Activated T-cell treated with anti-CD3 and anti-CD28 coated beads, Interleukin-2, amount 50 U/mL, for 72 hours (primary cell): ENCODE data around the gene SLC39A6. TPM values are rescaled to one million over a fixed set of nuclear protein-coding genes. Genes with fewer than 3 reads are reported as not detected.
"Not testable (repeated sequence)": the region's sequence is repeated elsewhere in the genome, so short reads cannot be mapped to it uniquely, and the experiment has no call there.

ENCODE experiments used
- ATAC-seq, 2 donors: fragments of 150-1000 bp; cut with Tn5 transposase; replicated peaks in 1 of 2; 2 replicates each; pipeline ENCODE4 v1.10.0; 2021; ENCODE audit warnings: moderate library complexity in 2 of 2, mild to moderate bottlenecking in 1 of 2
- DNase-seq, 2 donors: peaks; one replicate each; pipeline ENCODE4 v3.0.0; 2021 to 2022; ENCODE audit warnings: mixed read lengths in 1 of 2
- H3K27ac Mint-ChIP-seq: one replicate; pipeline ENCODE4 v1.8.0; 2022; ENCODE audit warnings: mild to moderate bottlenecking, moderate library complexity, mixed read lengths
- H3K27me3 Mint-ChIP-seq: one replicate; pipeline ENCODE4 v1.8.0; 2022; ENCODE audit warnings: low read depth, mixed read lengths
- H3K36me3 Mint-ChIP-seq, 2 donors: one replicate each; pipeline ENCODE4 v1.8.0; 2022; ENCODE audit warnings: mixed read lengths in 2 of 2, mild to moderate bottlenecking in 1 of 2; ENCODE audit not compliant: insufficient read depth in 2 of 2
- H3K4me1 Mint-ChIP-seq: one replicate; pipeline ENCODE4 v1.8.0; 2022; ENCODE audit warnings: low read depth, mixed read lengths
- H3K4me3 Mint-ChIP-seq, 2 donors: one replicate each; pipeline ENCODE4 v1.8.0; 2022; ENCODE audit warnings: mild to moderate bottlenecking in 2 of 2, mixed read lengths in 2 of 2, moderate library complexity in 2 of 2
- H3K9me3 Mint-ChIP-seq, 2 donors: one replicate each; pipeline ENCODE4 v1.8.0; 2022; ENCODE audit warnings: mixed read lengths in 2 of 2
- total RNA-seq, 2 donors: library from RNA; stranded (reverse); gene quantifications; one replicate each; pipeline ENCODE4 v1.2.3, GENCODE V29; 2022

SLC39A6 gene
- total RNA-seq, 2 donors from 2014 or later, result 25.4 to 27.5 TPM

- DNase-seq (no peak), ATAC-seq (no peak)
- Mint-ChIP-seq H3K4me3 (peak overlapping the region; percentile 94), H3K27me3 (no peaks in the 10 kb centered on the region), H3K4me1 (peaks cover 59% of the 10 kb centered on the region), H3K36me3 (peaks cover 9 to 12% of the 10 kb centered on the region in 2 donors), H3K9me3 (no peaks in the 10 kb centered on the region), H3K27ac (peak overlapping the region; percentile 95)
These were observed 1.9 kb upstream of the SLC39A6 start for GRCh38 chr18:36130883-36131653.

DNA sequence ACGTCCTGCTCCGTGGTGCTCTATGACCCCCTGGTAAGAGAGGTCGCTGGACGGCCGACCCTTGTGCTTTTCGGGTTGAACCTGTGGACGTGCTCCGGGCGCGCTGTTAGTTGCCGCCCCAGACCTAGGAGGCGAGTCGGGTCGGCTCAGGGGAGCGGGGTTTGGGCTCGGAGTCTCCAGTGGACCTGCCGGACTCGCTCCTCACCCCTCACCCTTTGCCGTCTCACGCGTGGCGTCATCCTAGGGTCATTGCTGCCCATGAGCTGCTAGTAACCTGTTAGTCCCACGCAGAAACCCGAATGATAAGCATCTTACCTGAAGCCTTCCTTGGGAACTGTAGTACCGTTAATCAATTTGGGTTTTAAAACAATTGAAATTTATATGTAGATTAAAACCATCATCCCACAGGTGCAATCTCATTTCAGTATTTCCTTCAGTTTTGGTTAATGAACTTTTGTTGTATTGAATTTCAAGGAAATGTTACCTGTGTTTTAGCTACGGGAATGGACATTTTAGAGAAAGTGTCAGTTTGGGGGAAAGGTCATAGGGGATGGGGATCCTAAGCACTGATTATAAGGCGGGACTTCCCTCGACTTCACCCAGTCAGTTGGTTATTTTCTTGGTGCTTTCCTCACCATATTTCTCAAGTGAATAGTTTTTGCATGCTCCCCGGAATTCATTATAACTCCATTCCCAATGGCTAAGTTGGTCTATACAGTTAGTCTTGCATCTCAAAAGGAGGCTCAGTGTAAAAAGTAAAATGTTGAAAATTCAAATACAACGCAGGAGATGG lies 1.1 kb upstream of the SLC39A6 start:
- Mint-ChIP-seq H3K27me3 (no peaks in the 10 kb centered on the region), H3K4me1 (peaks cover 67% of the 10 kb centered on the region), H3K27ac (peak overlapping the region; percentile 95), H3K4me3 (peak overlapping the region; percentile 94), H3K36me3 (peaks cover 7 to 17% of the 10 kb centered on the region in 2 donors), H3K9me3 (no peaks in the 10 kb centered on the region)
- ATAC-seq, result peak; percentile 16 to 27
- no peak for DNase-seq

GRCh38 chr18:36128907-36129299 lies 237 bp downstream of the SLC39A6 start:
- no peaks in the 10 kb centered on the region for H3K9me3 Mint-ChIP-seq
- DNase-seq (no peak), ATAC-seq (peak in 1 of 2 donors; percentile 3)
- peaks cover 74% of the 10 kb centered on the region for H3K4me1 Mint-ChIP-seq
- no peak overlapping the region for H3K27ac Mint-ChIP-seq
- H3K36me3 Mint-ChIP-seq, result peaks cover 7 to 23% of the 10 kb centered on the region in 2 donors
- peak overlapping the region; percentile 94 for H3K4me3 Mint-ChIP-seq
- H3K27me3 Mint-ChIP-seq, result no peaks in the 10 kb centered on the region

DNA sequence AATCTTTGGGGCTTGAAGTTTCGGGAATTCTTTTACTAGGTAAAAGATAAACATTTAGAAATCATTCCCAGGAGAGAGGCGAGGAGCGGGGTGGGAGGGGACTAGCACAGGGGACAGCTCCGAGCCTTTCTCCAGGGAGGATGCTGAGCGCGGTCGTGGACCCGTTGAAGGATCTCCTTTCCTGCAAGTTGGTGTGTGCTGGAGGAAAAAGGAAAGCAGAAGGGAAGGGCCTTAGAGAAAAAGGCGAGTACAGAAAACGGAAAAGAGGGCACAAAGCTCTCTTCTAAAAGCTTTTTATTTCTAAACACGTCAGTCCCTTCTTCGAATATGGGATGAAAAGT lies 640 bp downstream of the SLC39A6 start:
- no peaks in the 10 kb centered on the region for H3K27me3 Mint-ChIP-seq
- DNase-seq (peak in 1 of 2 donors; percentile 18), ATAC-seq (no peak)
- H3K4me3 Mint-ChIP-seq, result peak overlapping the region; percentile 94
- peaks cover 7 to 25% of the 10 kb centered on the region in 2 donors for H3K36me3 Mint-ChIP-seq
- H3K27ac Mint-ChIP-seq, result peak overlapping the region; percentile 83
- peaks cover 72% of the 10 kb centered on the region for H3K4me1 Mint-ChIP-seq
- no peaks in the 10 kb centered on the region for H3K9me3 Mint-ChIP-seq

DNA sequence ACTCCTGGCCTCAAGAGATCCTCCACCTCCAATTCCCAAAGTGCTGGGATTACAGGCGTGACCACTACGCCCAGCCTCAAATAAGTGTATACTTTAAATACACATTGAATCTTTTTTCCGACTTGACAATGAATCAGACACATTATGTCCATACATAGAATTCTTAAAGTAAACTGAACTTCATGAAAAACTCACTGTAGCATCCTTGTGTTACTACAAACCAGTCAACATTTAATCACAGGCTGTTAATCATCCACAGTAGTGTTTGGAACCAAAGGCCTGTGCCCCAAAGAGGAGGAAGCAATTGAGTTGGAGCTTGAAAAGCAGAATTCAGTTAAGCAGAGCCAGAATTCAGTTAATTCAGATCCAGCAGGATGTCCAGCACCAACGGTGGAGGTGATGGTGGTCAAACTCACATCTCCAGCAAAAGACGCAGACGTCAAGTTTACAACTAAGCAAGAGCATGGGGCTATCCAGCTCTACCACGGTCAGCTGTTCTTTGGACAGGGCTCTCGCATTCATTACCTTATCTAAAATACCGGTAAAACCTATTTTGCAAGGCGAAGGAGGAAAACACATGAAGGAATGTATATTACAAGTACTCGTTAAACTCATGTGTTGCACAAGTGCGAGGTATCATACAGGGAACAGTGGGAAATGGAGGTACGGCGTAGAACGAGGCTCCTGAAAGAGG lies 1.2 kb downstream of the SLC39A6 start:
- Mint-ChIP-seq H3K36me3 (peaks cover 7 to 27% of the 10 kb centered on the region in 2 donors), H3K9me3 (no peaks in the 10 kb centered on the region), H3K27me3 (no peaks in the 10 kb centered on the region), H3K27ac (peak overlapping the region; percentile 83), H3K4me1 (peaks cover 71% of the 10 kb centered on the region), H3K4me3 (peak overlapping the region; percentile 94)
- DNase-seq (no peak), ATAC-seq (no peak)

DNA sequence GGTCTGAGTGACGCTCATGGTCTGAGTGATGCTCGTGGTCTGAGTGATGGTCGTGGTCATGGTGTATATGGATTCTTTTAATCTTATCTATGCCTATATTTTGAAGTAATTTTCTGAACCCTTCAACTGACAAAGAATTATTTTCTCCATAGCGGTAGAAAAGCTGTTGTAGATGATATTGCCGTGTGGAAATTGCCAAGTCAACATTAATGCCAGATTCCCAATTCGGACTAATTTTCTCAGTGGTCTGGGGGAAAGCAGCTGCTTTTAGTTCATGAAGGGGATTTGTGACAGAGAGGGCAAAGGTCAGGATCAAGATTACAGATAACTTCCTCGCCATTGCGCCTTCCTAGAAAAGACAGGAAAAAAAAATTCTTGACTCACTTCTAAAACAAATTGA lies 2.5 kb downstream of the SLC39A6 start:
- Mint-ChIP-seq H3K9me3 (no peaks in the 10 kb centered on the region), H3K4me1 (peaks cover 58% of the 10 kb centered on the region), H3K27me3 (no peaks in the 10 kb centered on the region), H3K27ac (no peak overlapping the region), H3K36me3 (peaks cover 7 to 28% of the 10 kb centered on the region in 2 donors), H3K4me3 (peak overlapping the region; percentile 15 to 62)
- DNase-seq (no peak), ATAC-seq (no peak)

GRCh38 chr18:36124841-36125240 lies 4.3 kb downstream of the SLC39A6 start:
- H3K9me3 Mint-ChIP-seq, result no peaks in the 10 kb centered on the region
- H3K36me3 Mint-ChIP-seq, result peaks cover 7 to 28% of the 10 kb centered on the region in 2 donors
- ATAC-seq, result no peak
- DNase-seq, result no peak
- no peak overlapping the region for H3K4me3 Mint-ChIP-seq
- no peak overlapping the region for H3K27ac Mint-ChIP-seq
- H3K4me1 Mint-ChIP-seq, result peaks cover 44% of the 10 kb centered on the region
- H3K27me3 Mint-ChIP-seq, result no peaks in the 10 kb centered on the region

DNA sequence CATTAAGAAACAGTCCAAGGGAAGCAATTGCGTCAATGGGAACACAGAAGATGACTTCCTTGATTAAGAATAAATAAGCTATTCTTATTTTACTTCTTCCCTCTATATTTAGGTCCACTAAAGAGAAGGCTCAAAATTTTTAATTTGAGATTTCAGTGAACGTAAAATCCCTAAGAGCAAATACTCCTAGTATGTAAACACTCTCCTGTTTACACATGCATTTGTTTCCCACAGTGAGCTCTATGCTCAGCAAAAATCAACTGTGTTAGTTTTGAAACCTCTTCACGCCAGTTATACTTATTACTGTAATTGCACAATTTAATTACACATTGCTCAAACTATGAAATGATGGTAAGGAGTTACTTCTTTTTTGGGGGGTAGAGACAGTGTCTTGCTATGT lies 8.8 kb downstream of the SLC39A6 start:
- no peak for DNase-seq
- Mint-ChIP-seq H3K9me3 (no peaks in the 10 kb centered on the region), H3K4me1 (peaks cover 11% of the 10 kb centered on the region), H3K27me3 (no peaks in the 10 kb centered on the region), H3K36me3 (peaks cover 4 to 30% of the 10 kb centered on the region in 2 donors), H3K27ac (no peak overlapping the region), H3K4me3 (no peak overlapping the region)
- ATAC-seq, result no peak

GRCh38 chr18:36116771-36117170 lies 12.4 kb downstream of the SLC39A6 start:
- H3K27ac Mint-ChIP-seq, H3K4me3 Mint-ChIP-seq, DNase-seq, H3K4me1 Mint-ChIP-seq, H3K9me3 Mint-ChIP-seq, H3K27me3 Mint-ChIP-seq, ATAC-seq: not testable (repeated sequence)
- H3K36me3 Mint-ChIP-seq, result peaks cover 9 to 24% of the 10 kb centered on the region in 2 donors

DNA sequence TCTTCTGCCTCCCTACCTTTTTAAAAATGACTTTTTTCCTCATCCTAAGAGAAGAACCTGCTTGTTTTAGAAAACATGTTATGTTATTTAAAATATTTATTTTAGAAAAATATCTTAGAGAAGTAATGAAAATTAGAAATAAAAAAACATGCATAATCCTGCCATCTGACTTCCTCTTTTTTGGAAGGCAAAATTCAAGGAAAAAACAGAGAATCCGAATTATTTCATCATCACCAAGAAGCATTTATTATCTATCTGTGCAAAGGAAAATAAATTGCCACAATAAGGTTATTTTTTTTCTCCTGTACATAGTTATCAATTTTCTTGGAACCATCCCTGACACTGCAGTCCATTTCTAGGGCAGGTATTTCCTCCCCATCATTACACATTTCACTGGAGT lies 14.4 kb downstream of the SLC39A6 start:
- no peak overlapping the region for H3K27ac Mint-ChIP-seq
- DNase-seq (no peak), ATAC-seq (no peak)
- peaks cover 11 to 28% of the 10 kb centered on the region in 2 donors for H3K36me3 Mint-ChIP-seq
- no peaks in the 10 kb centered on the region for H3K27me3 Mint-ChIP-seq
- H3K4me1 Mint-ChIP-seq, result no peaks in the 10 kb centered on the region
- no peaks in the 10 kb centered on the region for H3K9me3 Mint-ChIP-seq
- no peak overlapping the region for H3K4me3 Mint-ChIP-seq

GRCh38 chr18:36114251-36114650 lies 14.9 kb downstream of the SLC39A6 start:
- H3K4me1 Mint-ChIP-seq, result no peaks in the 10 kb centered on the region
- no peak overlapping the region for H3K27ac Mint-ChIP-seq
- H3K9me3 Mint-ChIP-seq, result no peaks in the 10 kb centered on the region
- H3K36me3 Mint-ChIP-seq, result peaks cover 11 to 28% of the 10 kb centered on the region in 2 donors
- ATAC-seq (no peak), DNase-seq (no peak)
- H3K4me3 Mint-ChIP-seq, result no peak overlapping the region
- no peaks in the 10 kb centered on the region for H3K27me3 Mint-ChIP-seq

GRCh38 chr18:36112302-36112701 lies 16.8 kb downstream of the SLC39A6 start:
- no peak for ATAC-seq
- Mint-ChIP-seq H3K27ac (no peak overlapping the region), H3K4me3 (no peak overlapping the region), H3K9me3 (no peaks in the 10 kb centered on the region), H3K27me3 (no peaks in the 10 kb centered on the region), H3K4me1 (no peaks in the 10 kb centered on the region), H3K36me3 (peaks cover 11 to 23% of the 10 kb centered on the region in 2 donors)
- no peak for DNase-seq

DNA sequence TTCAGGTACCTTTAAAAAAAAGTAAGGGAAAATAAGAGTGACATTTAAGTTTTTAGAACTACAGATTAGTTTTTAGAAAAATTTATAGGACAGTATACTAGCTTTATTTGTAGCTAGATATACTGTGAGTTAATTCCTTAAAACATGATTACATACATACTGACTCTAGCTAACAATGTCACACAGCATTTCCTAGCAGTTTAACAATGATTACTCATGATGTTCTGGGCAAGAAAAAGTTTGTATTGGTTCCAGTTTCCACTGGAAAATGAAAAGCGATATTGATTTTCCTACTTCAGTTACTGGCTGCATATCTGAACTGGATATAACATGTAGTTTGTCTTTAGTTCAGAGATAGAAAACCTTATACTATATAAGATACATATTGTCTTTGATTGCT lies 19.4 kb downstream of the SLC39A6 start:
- DNase-seq, result no peak
- Mint-ChIP-seq H3K9me3 (no peaks in the 10 kb centered on the region), H3K27me3 (no peaks in the 10 kb centered on the region), H3K27ac (no peak overlapping the region), H3K4me1 (no peaks in the 10 kb centered on the region), H3K36me3 (peaks cover 7 to 14% of the 10 kb centered on the region in 2 donors), H3K4me3 (no peak overlapping the region)
- no peak for ATAC-seq
